Raji (cell line): ENCODE data around the gene HSPA8.

ENCODE experiments used
- POLR2A ChIP-seq: IDR thresholded peaks from 2 replicates; pipeline ENCODE4 v1.6.1; 2011; ENCODE audit warnings: low read depth, low read length, control low read depth; ENCODE audit not compliant: insufficient read depth

The HSPA8 gene

GRCh38 chr11:123080015-123080414 is 18.1 kb upstream of the HSPA8 start:
- TF ChIP-seq POLR2A, result no peak

- TF ChIP-seq POLR2A, result no peak
Measured at GRCh38 chr11:123076484-123076883, 14.5 kb upstream of the HSPA8 start.

- TF ChIP-seq POLR2A, result no peak
Measured at GRCh38 chr11:123073343-123074057, 11.6 kb upstream of the HSPA8 start.

- TF ChIP-seq POLR2A, result no peak
Measured at GRCh38 chr11:123072762-123073161, 10.8 kb upstream of the HSPA8 start.

- no peak for TF ChIP-seq POLR2A
Measured at GRCh38 chr11:123072332-123072761, 10.4 kb upstream of the HSPA8 start.

- no peak for TF ChIP-seq POLR2A
Measured at GRCh38 chr11:123069908-123070821, 8.2 kb upstream of the HSPA8 start.

GRCh38 chr11:123065621-123066020 is 3.7 kb upstream of the HSPA8 start:
- TF ChIP-seq POLR2A, result no peak

- no peak for TF ChIP-seq POLR2A
Measured at GRCh38 chr11:123063826-123064657, 2.1 kb upstream of the HSPA8 start.

GRCh38 chr11:123062892-123063825 is 1.2 kb upstream of the HSPA8 start:
- TF ChIP-seq POLR2A, result peak; percentile 19; the same call in 1 of the 2 replicates

- no peak; the same call in none of the 2 replicates for TF ChIP-seq POLR2A
Measured at GRCh38 chr11:123062158-123062891, 389 bp upstream of the HSPA8 start.

- no peak for TF ChIP-seq POLR2A
Measured at GRCh38 chr11:123060277-123061000, 1.5 kb downstream of the HSPA8 start.

- TF ChIP-seq POLR2A, result no peak
Measured at GRCh38 chr11:123057661-123058305, 4.2 kb downstream of the HSPA8 start.
